Measurements from ENCODE around the gene UBR4.

UBR4 gene

DNA sequence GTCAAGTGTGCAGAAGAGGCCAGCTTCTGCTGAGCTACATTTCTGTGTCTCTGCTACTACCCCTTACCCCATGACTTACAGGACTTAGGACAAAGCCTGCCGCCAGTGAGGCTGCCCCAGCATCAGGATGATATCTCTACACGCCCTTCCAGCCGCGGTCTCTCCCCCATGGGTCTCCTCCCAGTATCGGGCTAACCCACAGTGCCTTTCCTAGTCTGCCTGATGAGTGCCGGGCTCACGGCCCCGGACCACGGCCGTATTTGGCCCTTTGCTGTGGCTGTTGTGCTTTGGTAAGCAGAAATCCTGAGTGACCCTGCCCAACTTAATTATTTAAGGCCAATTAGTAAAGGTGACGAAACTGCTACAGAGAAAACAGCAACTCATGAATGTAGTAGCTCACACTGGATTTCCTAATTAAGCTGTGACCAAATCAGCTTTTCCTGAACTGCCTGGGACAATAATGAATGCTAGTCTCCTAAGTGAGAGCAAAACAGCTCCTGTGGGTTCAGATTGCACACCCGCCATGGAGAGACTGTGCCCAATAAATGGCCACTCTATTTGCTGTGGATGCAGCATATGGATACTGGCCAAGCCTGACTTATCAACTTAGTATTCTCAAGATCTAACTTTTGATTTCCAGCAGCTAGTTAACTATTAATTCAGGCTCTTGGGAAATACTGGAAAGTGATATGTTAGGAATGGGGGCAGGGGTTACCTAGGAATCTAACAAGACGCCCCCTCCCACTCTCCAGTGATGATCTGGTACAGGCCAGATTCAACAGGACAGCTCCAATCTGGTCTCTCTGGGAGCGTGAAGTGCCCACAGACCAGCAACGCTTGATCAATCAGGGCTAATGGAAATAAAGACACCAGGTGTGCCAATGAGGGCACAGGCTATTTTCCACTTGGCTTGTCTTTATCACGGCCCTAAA lies 130.3 kb downstream of the UBR4 start:
- H3K4me3 ChIP-seq (ENCODE audit: low read depth, low read length), result no peak overlapping the region
- DNase-seq (ENCODE audit: low read depth), result no peak

DNA sequence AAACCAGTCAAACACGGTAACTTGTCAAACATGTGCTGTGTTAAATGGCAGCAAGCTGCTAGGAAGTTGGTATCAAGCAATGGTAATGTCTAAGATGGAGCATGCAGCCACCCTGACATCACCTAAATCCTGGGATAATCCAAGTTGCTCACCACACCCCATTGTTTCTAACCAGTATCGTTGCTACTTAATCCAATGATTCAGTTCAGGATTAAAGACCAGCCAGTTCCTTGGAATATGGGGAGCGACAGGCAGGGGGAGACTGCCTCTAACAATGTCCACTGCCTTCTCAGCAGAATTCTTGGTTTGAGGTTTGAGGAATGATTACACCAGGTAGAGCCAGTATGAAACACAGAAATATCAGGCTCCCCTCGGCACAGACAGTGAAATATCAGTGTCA lies 131.5 kb downstream of the UBR4 start:
- H3K4me3 ChIP-seq (ENCODE audit: low read depth, low read length), result no peak overlapping the region

DNA sequence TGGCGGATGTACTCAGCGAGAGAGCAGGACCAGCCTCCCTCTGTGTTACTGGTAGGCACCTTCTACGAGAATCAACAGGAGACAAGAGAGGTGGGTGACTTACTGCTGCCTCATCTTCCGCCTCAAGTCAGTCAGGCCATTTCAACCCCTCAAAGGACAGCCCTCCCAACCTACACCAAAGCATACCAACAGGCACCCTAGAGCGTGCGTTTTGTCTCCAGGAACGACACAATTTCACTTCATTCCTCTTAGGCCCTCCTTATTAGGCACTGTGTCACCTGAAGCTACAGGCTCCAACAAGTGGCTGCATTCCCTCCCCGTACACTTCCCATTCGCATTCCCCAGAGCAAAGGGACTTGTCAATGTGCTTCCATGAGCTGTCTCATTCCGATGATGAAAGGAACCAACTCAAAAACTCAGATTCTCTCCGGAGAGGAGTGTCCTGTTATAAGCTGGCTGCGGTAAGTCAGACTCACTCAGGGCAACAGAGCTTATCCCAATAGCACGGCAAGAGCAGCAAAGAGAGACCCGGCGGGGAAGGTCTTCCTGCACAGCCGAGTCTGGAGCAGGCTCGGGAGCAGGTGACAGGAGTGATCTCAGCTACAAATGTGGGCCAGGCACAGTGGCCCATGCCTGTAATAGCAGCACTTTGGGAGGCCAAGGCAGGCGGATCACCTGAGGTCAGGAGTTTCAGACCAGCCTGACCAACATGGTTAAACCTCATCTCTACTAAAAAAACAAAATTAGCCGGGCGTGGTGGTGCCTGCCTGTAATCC lies 133.0 kb downstream of the UBR4 start:
- no peak overlapping the region for H3K4me3 ChIP-seq (ENCODE audit: low read depth, low read length)
- no peak for DNase-seq (ENCODE audit: low read depth)

More for the DNA sequence above, 131.5 kb downstream of the UBR4 start:
- no peak for DNase-seq (ENCODE audit: low read depth)

DNA sequence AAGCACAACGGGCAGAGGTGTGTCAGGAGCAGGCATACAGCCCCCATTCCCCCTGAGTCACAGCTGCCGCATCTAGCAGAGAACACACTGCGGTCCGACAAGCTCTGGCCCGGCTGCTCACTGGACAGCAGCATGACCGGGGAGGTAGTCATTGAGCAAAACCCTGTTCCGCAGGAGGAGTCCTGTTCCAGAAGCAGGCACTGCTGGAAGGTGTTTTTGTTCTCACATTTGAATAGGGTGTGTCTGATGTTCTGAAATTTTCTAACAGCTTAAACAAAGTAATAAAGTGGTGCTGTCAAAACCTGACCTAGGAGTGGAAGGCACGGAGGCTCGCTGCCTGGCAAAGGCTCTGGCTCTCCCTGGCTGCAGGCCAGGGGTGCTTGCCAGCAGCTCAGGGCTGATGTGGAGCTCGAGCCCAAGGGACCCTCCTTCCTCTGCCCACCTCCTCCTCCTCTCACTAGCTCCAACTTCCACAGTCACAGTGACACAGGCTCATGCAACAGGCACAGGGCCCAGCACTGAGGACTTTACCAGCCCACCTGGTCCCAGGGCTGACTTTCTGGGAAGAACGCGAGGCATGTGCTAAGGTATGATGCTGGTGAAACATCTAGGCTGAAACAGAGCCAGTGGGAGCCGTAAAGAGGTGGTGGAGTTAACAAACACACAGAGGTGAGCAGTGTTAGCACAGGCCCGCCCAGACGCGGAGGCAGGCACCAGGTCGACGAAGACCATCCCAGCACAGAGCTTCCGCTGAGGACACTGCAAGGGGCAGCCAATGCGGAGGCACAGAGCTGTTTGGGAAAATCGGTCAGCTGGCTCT lies 135.0 kb downstream of the UBR4 start:
- H3K4me3 ChIP-seq (ENCODE audit: low read depth, low read length), result no peak overlapping the region
- no peak for DNase-seq (ENCODE audit: low read depth)

DNA sequence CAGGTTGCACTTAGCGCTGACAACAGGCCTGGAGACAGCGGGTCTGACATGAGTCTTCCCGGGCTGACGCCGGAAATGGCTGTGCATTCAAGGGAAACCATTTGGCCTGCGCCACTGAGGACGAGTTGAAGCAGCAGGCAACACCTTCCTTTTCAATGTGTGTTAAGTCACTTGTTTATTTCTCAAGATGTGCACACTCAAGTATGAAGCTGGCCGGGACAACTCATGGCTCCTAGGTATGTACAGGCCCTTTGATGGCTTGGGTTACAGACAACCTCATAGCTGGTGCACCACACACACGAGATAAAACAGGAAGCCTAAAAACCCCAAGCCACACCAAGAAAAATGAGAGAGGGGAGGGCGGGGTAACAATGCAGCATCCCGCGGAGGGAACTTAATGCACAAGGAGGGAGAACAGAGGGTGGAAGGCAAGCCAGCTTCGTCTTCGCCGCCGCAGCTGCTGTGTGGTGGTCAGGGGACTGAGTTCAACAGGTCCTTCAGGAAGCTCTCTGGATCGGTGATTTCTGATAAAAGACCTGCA lies 135.6 kb downstream of the UBR4 start:
- H3K4me3 ChIP-seq (ENCODE audit: low read depth, low read length), result no peak overlapping the region
- DNase-seq (ENCODE audit: low read depth), result no peak

DNA sequence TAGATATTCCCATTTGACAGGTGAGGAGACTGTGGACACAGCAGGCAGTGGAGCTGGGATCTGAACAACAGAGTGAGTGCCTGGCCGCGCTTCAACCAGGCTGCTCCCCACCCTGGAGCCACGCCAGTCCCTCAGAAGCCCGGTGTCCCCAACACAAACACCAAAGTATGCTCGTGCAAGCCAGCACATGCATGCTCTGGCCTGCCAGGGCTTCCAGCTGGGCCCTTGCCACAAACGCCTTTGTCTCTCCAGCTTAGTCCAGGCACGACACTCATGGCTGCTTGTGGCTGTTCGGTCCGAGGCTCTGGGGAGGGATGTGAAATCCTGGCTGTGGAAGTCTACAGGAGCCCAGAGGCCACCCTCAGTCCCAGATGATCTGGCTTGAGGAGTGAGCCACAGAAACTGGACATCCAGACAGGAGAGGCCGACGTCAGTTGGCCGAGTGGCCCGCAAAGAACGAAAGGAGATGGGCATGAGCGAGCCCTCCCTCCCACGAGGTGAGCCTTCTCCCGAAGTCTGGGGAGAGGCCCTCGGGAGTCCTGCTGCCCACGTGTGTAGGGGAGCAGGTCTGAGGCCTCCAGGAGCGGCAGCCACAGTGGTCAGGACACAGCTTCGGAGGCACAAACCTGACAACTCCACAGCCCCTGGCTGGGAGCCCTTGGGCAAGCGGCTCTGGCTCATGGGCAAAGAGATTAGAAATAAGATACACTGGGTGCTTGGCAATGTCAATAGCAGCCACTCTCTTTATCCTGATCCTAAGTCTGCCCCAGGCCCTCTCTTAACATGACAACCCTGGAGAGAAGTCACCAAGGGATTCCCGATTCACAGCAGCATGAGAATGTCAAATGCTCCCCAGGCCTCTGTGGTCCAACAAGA lies 136.5 kb downstream of the UBR4 start:
- DNase-seq (ENCODE audit: low read depth), result no peak
- no peak overlapping the region for H3K4me3 ChIP-seq (ENCODE audit: low read depth, low read length)

DNA sequence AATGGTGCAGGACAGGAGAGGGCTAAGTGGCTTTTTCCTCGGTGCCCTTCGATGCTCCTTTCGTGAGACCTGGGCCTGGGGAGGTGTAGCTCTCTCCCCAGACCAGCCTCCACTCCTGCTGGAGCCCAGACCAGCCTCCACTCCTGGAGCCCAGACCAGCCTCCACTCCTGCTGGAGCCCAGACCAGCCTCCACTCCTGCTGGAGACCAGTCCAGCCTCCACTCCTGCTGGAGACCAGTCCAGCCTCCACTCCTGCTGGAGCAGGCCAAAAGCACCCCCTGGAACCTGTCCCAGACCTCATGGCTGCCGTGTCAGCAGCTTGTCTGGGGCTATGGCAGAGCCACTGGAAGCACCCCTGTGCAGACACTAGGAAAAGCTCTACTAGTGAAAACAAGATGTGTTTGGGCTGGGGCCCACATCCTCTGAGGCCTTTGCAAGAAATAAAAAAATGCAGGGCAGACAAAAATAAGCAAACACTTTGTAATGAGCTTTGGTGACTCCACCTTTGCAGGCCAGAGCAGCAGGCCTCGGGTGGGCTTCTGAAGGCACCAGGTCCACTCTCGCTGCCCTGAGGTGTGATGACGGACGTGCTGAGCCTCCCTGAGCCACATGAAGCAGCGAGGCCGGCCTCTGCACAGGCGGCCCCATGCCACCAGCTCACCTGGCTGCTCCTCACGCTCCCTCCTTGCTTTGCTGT lies 137.6 kb downstream of the UBR4 start:
- H3K4me3 ChIP-seq (ENCODE audit: low read depth, low read length), result no peak overlapping the region
- DNase-seq (ENCODE audit: low read depth), result no peak

DNA sequence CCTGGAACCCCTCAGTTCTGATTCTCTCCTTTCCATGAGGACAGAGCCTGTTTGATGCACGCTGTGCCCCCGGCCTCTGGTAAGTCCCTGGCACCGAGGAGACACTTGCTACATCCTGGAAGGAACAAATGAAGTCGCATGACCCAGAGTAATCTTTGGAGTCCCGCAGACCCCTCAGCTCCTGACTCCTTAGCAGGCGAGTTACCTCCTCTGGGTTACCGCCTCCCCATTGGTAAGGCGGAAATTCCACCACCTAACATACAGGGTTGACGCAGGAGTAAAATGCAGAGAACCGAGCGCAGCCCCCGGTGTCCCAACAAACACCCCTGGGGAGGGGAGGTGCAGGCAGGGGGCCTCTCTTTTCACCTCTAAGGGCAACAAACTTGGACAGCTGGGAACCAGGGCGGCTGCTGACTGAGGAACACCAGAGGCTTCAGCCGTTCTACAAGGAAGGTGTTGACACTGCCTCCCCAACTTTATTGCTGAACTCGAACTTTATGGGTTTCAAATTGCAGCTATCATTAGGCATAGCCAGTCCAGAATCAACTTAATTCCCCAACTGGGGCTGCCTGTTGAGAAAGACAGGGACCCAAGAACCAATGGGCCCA lies 138.3 kb downstream of the UBR4 start:
- no peak overlapping the region for H3K4me3 ChIP-seq (ENCODE audit: low read depth, low read length)
- no peak for DNase-seq (ENCODE audit: low read depth)

DNA sequence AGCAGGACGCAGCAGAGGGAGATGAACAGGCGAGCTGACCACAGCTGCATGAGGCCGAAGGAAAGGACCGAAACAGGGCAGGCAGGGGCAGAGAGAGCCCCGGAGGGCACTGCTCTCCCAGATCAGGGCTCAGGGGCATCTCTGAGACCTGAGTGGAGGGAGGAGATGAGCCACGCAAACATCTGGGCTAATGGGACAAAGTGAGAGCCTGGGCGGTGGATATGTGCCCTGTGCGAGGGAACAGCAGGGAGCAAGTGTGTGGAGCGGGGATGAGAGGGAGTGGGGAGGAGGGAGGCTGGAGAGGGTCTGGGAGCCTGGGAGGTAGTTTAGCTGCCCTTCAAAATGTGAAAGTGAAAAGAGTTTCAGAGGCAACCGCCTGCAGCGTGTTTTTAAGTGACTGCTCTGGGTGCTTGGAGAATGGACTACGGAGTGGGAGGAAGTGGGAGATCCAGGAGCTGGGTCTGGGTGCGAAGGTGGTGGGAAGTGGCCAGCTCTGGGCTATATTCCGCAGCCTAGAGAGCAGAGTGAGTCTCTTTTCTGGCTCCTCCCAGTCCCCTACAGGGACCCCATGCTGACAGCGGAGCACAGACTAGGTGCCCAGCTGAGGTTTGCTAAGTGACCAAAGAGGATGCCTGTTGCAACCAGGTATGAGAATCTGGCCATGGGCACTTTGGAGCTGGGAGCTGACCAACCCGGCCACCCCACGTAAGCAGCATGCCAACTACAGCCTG lies 139.0 kb downstream of the UBR4 start:
- no peak for DNase-seq (ENCODE audit: low read depth)
- no peak overlapping the region for H3K4me3 ChIP-seq (ENCODE audit: low read depth, low read length)

DNA sequence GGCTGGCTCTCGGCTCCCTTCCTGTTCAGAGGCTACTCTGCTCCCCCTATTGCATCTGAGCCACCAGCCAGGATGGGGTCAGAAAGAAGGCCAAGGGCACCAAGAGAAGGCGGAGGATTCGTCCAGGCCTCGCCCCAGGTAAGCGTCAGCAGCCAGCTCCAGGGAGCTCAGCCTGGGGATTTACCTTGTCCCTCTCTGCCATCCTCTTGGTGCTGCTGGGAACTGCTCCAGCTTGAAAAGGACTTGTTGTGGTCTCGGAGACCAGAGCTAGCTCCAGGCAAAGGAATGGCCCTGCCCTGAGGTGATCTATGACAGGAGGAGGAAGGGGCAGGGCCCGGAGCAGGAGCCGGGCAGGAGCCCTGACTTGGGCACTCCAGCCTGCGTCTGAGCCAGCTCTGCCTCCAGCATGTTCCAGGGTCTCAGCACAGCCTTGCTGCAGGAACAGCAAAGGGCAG lies 139.8 kb downstream of the UBR4 start:
- no peak for DNase-seq (ENCODE audit: low read depth)
- H3K4me3 ChIP-seq (ENCODE audit: low read depth, low read length), result no peak overlapping the region

DNA sequence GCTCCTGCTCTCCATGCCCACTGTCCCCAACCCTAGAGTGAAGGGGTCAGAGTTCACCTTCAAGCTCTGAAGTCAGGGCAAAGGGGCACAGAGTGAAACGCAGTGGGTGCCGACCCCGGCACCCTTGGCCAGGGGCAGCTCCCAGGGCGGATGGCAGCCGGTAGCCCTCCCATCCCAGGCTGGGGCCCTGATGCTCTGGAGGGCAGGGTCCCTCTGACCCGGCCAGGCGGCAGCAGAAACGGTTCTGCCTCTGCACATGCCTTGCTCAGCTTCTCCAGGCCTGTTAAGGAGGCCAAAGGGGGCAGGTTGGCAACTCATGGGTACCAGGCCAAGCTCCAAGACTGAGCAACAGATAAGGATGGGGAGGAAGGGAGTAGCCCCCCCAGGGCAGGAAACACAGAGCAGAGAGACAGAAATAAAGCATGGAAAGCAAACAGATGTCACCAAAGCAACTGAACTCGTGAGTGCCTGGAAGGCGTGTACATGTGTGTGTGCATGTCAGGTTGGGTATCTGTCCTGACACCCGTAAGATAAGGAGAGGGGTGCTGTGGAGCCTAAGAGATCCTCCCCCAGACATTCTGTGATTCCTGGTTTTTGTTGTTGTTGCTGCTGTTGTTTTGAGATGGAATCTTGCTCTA lies 141.3 kb downstream of the UBR4 start:
- H3K4me3 ChIP-seq (ENCODE audit: low read depth, low read length), result no peak overlapping the region
- DNase-seq (ENCODE audit: low read depth), result no peak

DNA sequence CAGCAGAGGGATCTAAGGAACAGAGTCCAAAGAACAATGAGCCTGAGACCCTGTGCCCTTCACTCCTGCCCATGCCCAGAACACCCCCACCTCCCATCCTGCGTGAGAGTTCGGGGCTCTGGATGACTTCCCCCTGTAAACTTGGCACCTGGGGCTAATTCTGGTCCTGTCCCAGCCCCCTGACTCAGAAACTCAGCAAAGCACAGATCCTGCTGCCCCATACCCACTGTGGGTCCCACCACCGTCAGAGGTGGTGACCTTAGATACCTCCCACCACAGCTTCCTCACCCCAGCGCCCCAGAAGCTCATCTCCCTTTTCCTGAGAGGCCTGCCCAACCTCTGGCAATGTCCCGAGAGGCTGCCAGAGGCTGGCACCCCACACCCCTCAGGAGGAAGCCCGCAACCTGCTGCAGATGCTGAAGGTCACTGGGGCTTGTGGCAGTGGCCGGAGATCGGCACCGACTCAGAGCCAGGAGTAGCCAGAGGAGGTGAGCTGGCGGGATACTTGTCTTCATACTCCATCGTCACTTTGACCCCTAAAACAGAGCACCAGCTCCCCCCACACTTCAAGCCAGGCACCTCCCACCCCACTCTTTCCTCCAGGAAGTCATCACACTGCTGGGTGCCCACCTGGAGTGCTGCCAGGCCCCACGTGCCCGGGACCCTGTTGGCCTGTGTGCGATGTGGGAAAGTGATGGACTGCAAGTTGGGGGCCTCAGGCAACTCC lies 142.0 kb downstream of the UBR4 start:
- DNase-seq (ENCODE audit: low read depth), result no peak

DNA sequence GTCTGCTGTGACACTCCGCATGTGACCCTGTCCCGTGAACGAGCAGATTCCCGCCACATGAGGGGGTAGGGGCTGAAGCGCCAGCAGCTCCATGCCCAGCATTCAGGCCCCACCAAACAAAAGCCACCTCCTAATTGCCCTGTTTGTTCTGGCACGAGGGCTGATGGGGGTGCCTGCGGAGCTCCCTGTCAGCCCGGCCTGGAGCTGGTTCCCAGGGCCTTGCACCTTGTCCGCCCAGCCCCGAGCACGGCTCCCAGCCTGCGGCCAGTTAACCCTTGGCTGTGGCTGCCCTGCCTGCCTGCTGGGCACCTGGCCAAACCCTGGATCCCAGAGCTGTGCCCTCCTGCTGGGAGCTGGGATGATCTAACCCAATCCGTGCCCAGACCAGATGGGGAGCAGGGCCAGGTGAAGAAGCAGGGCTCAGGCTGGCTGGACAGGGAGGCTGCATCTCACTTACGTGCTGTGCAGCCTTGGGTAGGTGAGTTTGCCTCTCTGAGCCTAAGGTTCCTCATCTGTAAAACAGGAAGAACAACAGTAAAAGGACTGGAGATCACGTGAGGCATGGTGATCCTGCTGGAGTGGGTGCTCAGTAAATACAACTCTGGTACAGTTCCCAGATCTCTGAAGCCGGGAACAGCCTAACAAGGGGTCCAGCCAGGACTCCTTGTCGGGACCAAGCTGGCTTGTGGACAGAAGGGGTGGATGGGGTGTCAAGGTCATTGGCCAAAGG lies 142.7 kb downstream of the UBR4 start:
- no peak for DNase-seq (ENCODE audit: low read depth)
- no peak overlapping the region for H3K4me3 ChIP-seq (ENCODE audit: low read depth, low read length)

More for the DNA sequence above, 142.0 kb downstream of the UBR4 start:
- no peak overlapping the region for H3K4me3 ChIP-seq (ENCODE audit: low read depth, low read length)

DNA sequence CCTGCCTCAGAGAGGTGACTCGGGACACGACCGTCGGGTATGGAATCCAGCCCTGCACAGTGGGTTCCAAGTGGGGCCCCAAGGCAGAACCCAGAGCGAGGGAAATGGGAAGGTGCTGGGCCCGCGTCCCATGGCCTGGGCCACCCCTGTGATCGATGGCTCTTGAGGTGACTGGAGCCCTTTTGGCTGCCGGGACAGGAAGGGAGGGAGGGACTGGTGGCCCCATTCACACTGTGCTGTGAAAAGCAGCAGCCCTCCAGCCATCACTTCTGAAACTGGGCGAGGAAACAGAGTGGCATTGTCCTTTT lies 143.2 kb downstream of the UBR4 start:
- no peak for DNase-seq (ENCODE audit: low read depth)
- no peak overlapping the region for H3K4me3 ChIP-seq (ENCODE audit: low read depth, low read length)

DNA sequence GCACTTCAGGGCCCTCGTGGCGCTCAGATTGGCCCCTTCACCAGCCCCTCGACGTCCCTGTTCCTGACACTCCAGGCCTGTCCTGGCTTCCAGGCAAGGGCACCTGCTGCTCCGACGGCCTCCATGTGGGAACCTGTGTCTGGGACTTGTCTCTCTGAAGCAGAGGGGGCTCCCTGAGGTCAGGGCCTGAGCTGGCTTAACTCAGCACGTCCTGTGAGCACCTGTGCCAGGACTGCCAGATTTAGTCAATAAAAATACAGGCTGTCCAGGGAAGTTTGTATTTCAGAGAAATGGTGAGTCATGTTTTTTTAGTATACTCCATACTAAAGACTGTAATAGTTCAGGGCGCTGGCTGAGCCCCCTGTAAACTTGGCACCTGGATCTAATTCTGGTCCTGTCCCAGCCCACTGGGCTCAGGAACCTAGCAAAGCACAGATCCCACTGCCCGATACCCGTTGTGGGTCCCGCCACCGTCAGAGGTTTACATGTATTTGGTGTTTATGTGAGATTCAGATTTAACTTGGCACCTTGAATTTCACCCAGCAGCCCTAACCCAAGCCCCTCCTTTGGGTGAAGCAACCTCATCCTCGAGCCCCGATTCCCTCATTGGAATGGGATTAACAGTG lies 143.7 kb downstream of the UBR4 start:
- no peak for DNase-seq (ENCODE audit: low read depth)
- no peak overlapping the region for H3K4me3 ChIP-seq (ENCODE audit: low read depth, low read length)
